ENCODE data around the gene HNMT.

DNA sequence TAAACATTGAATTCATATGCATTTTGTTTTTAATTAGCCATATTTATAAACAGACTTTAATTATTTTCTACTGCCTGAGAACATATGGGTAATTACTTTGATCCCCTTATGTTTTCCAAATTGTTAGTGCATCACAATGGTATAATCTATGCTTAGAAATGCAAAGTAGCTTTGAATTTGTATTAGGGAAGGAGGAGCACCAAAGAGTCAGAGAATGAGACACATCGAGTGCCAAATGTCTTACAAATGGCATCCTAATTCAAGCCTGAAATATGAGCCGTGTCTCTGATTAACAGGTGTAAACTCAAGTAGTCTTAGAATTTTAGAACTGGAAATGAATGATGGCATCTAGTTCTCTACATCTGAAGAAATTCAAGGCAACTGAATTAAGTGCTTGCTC lies 8.7 kb upstream of the HNMT start:
- TF ChIP-seq, protein P1, sequence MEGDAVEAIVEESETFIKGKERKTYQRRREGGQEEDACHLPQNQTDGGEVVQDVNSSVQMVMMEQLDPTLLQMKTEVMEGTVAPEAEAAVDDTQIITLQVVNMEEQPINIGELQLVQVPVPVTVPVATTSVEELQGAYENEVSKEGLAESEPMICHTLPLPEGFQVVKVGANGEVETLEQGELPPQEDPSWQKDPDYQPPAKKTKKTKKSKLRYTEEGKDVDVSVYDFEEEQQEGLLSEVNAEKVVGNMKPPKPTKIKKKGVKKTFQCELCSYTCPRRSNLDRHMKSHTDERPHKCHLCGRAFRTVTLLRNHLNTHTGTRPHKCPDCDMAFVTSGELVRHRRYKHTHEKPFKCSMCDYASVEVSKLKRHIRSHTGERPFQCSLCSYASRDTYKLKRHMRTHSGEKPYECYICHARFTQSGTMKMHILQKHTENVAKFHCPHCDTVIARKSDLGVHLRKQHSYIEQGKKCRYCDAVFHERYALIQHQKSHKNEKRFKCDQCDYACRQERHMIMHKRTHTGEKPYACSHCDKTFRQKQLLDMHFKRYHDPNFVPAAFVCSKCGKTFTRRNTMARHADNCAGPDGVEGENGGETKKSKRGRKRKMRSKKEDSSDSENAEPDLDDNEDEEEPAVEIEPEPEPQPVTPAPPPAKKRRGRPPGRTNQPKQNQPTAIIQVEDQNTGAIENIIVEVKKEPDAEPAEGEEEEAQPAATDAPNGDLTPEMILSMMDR (IDR thresholded peaks at IDR 0.05), result no peak
- no peak for TF ChIP-seq POLR2A (IDR thresholded peaks at IDR 0.05)

Data from ovary (tissue), 3 donors.